ENCODE results near the gene NUTF2.

DNA sequence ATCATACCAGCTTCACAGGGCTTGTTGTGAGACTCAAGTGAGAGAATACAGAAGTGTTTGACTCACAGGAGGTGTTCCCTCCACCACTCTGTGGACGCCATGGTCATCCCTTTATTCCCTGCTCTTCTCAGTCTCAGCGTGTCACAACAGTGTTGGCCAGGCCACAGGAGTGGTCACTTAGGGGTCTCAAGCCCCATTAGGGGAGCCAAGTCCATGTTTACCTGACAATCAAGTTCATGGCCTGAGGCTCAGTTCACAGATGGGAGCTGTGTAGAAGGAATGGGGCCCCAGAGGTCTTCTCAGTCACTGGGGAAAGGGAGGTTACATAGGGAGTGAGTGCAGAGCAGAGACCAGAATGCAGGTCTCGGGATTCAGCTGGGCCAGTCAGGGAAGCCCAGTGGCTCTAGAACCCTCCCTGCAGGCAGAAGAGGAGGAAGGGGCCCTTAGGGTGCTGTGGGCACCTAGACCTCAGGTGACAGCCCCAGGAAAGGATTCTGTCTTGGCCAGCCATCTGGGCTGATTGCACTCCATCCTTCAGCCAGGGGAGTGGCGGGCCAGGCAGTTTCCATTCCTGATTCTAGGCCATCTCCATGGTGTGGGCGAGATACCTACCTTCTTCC, 10.3 kb downstream of the NUTF2 start:
- TF ChIP-seq, protein P1, sequence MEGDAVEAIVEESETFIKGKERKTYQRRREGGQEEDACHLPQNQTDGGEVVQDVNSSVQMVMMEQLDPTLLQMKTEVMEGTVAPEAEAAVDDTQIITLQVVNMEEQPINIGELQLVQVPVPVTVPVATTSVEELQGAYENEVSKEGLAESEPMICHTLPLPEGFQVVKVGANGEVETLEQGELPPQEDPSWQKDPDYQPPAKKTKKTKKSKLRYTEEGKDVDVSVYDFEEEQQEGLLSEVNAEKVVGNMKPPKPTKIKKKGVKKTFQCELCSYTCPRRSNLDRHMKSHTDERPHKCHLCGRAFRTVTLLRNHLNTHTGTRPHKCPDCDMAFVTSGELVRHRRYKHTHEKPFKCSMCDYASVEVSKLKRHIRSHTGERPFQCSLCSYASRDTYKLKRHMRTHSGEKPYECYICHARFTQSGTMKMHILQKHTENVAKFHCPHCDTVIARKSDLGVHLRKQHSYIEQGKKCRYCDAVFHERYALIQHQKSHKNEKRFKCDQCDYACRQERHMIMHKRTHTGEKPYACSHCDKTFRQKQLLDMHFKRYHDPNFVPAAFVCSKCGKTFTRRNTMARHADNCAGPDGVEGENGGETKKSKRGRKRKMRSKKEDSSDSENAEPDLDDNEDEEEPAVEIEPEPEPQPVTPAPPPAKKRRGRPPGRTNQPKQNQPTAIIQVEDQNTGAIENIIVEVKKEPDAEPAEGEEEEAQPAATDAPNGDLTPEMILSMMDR (conservative IDR thresholded peaks at IDR 0.05): no peak
- TF ChIP-seq ZFX (IDR thresholded peaks at IDR 0.05): no peak
